Measurements from ENCODE around the gene GZMM.

GZMM gene

GRCh38 chr19:512547-513365 is 31.1 kb upstream of the GZMM start:
- DNase-seq (ENCODE audit: low read depth), result no peak

GRCh38 chr19:513368-514165 is 30.3 kb upstream of the GZMM start:
- DNase-seq (ENCODE audit: low read depth), result no peak

GRCh38 chr19:514166-514663 is 29.6 kb upstream of the GZMM start:
- DNase-seq (ENCODE audit: low read depth), result no peak

- DNase-seq (ENCODE audit: low read depth), result no peak
Measured at GRCh38 chr19:517721-518597, 25.9 kb upstream of the GZMM start.

- peak; percentile 53 for DNase-seq (ENCODE audit: low read depth)
Measured at GRCh38 chr19:518598-519231, 25.1 kb upstream of the GZMM start.

GRCh38 chr19:519449-519865 is 24.4 kb upstream of the GZMM start:
- no peak for DNase-seq (ENCODE audit: low read depth)

- no peak for DNase-seq (ENCODE audit: low read depth)
Measured at GRCh38 chr19:522726-523125, 21.1 kb upstream of the GZMM start.

- no peak for DNase-seq (ENCODE audit: low read depth)
Measured at GRCh38 chr19:524062-524674, 19.7 kb upstream of the GZMM start.

- DNase-seq (ENCODE audit: low read depth), result no peak
Measured at GRCh38 chr19:525029-525428, 18.8 kb upstream of the GZMM start.

- DNase-seq (ENCODE audit: low read depth), result no peak
Measured at GRCh38 chr19:525857-526419, 17.9 kb upstream of the GZMM start.

- DNase-seq (ENCODE audit: low read depth), result no peak
Measured at GRCh38 chr19:530134-531008, 13.5 kb upstream of the GZMM start.

- peak; percentile 83 for DNase-seq (ENCODE audit: low read depth)
Measured at GRCh38 chr19:531009-531752, 12.7 kb upstream of the GZMM start.

GRCh38 chr19:531753-532560 is 11.9 kb upstream of the GZMM start, which contains the start of gene CDC34:
Gene CDC34 (plus strand): TSS chr19:531760. CDS start chr19:531932, 172 bp downstream.
- DNase-seq (ENCODE audit: low read depth), result no peak

- DNase-seq (ENCODE audit: low read depth), result peak; percentile 40
Measured at GRCh38 chr19:532561-533363, 11.1 kb upstream of the GZMM start.

GRCh38 chr19:533364-534058 is 10.3 kb upstream of the GZMM start:
- DNase-seq (ENCODE audit: low read depth), result no peak

- DNase-seq (ENCODE audit: low read depth), result no peak
Measured at GRCh38 chr19:534088-534487, 9.8 kb upstream of the GZMM start.
